NCI-H1092 (cell line): ENCODE results near the gene NPY4R2.
"Not testable (repeated sequence)": the region's sequence is repeated elsewhere in the genome, so short reads cannot be mapped to it uniquely, and the experiment has no call there.

Experiments used
- DNase-seq: peaks from one replicate; lab custom pipeline; 2025; lab: John Stamatoyannopoulos, UW

Gene NPY4R2

DNA sequence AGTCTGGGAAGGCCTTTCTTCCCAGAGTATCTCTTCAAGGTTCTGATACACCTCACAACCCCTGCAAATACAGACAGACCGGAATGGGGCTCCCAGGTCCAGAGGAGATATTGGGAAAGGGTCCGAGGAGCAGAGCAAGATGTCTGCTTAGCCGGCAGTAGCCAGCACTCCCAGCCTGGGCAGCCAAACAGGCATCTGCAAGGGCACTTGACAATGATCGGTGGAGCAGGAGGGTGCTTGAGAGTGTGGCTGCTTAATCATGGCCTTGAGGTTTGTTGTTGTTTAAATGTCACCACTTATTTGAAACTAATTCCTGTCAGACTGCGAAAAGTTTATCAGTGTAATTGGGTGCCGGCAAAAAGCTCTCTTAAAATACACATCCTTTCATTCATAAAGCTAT lies 15.0 kb downstream of the NPY4R2 start:
- not testable (repeated sequence) for DNase-seq

DNA sequence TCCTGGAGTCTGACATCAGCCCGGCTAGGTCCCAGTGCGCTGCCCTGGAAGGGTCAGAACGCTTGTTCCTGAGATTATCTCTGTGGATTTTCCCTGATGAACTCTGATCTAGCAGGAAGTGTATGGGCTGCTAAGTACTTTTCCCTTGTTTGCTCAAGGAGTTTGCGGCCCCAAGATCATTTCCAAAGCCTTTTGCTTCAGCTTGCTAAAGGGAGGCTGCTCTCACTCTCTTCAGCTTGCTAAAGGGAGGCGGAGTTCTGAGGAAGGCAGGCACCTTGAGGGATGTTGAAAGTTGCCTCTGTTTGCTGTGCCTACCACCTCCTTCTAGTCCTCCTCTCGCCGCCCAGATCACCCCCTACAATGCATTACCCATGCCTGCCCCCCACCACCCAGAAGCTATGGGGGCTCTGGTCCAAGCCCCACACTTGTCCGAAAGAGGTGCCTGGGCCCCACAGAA lies 18.3 kb downstream of the NPY4R2 start:
- DNase-seq = not testable (repeated sequence)

DNA sequence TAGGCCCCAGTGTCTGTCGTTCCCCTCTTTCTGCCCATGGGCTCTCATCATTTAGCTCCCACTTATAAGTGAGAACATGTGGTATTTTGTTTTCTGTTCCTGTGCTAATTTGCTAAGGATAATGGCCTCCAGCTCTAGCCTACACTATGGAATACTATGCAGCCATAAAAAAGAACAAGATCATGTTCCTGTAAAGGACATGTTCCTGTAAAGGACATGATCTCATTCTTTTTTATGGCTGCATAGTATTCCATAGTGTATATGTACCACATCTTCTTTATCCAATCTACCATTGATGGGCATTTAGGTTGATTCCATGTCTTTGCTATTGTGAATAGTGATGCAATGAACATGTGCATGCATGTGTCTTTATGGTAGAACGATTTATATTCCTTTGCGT lies 19.2 kb downstream of the NPY4R2 start:
- not testable (repeated sequence) for DNase-seq

DNA sequence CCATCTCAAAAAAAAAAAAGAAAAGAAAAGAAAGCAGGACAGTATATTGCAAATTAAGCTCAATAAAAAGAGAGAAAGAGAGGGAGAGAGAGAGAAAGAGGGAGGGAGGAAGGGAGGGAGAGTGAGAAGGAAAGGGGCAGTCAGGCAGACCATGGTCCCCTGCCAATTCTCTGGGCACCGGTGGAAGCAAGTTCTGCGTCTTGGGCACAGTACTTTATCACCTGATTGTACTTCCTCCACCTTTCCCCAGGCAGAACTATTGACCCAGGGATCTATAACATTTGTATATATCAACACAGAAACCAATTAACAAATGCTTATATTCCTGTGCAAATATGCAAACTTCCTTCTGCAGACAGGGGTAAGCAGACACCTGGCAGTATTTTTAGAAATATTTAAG lies 22.4 kb downstream of the NPY4R2 start:
- DNase-seq = not testable (repeated sequence)

- DNase-seq = not testable (repeated sequence)
These were observed 22.9 kb downstream of the NPY4R2 start for GRCh38 chr10:47941379-47941778.

- not testable (repeated sequence) for DNase-seq
These were observed 24.0 kb downstream of the NPY4R2 start for GRCh38 chr10:47942351-47943019.

- not testable (repeated sequence) for DNase-seq
These were observed 24.9 kb downstream of the NPY4R2 start for GRCh38 chr10:47943328-47943727.

DNA sequence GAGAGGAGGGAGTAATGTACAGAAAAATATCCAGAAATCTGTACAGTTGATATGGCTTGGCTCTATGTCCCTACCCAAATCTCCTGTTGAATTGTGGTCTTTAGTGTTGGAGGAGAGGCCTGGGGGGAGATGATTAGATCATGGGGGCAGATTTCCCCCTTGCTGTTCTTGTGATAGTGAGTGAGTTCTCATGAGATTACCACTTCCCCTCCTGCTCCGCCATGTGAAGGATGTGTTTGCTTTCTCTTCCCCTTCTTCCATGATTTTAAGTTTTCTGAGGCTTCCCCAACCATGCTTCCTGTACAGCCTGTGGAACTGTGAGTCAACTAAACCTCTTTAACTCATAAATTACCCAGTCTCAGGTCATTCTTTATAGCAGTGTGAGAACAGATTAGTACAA lies 29.0 kb downstream of the NPY4R2 start:
- DNase-seq = not testable (repeated sequence)

- DNase-seq = not testable (repeated sequence)
These were observed 38.7 kb downstream of the NPY4R2 start for GRCh38 chr10:47957158-47957557.

GRCh38 chr10:47959677-47960076 lies 41.2 kb downstream of the NPY4R2 start:
- not testable (repeated sequence) for DNase-seq

DNA sequence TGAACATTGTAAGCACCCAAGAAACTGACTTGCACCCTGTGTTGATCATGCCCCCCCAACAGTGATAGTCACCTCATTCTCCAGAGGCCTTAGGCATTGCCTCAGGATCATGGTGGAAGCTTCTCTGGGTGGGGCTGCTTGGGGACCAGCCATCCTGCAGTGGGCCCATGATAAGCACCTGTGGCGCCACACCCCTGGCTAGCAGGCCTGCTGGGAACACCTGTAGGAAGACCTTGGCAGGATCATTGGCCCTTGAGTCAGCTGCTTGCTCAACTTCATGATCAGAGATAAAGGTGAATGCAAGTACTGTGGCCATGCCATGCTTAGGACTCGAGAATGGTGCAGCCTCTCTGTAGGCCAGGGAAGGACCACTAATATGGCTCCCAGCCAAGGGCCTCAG lies 42.2 kb downstream of the NPY4R2 start:
- DNase-seq = not testable (repeated sequence)

DNA sequence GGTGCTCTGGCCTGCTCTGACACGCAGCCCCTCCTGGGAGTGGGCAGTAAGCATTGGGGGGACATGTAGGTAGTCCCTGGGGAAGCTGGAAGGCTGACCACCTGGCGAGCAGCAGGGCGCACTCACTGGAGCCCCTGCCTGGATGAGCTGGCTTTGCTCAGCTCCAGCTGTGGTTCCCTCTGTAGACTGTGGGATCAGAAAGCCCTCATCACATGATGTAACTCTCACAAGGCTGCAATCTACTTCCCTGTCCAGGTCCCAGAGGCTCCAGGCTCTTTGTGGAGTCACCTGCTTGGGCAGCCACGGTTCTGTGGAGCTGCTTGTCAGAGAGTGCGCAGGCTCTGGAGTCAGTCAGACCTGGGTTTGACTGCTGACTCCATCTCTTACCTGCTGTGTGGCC lies 44.3 kb downstream of the NPY4R2 start:
- not testable (repeated sequence) for DNase-seq

DNA sequence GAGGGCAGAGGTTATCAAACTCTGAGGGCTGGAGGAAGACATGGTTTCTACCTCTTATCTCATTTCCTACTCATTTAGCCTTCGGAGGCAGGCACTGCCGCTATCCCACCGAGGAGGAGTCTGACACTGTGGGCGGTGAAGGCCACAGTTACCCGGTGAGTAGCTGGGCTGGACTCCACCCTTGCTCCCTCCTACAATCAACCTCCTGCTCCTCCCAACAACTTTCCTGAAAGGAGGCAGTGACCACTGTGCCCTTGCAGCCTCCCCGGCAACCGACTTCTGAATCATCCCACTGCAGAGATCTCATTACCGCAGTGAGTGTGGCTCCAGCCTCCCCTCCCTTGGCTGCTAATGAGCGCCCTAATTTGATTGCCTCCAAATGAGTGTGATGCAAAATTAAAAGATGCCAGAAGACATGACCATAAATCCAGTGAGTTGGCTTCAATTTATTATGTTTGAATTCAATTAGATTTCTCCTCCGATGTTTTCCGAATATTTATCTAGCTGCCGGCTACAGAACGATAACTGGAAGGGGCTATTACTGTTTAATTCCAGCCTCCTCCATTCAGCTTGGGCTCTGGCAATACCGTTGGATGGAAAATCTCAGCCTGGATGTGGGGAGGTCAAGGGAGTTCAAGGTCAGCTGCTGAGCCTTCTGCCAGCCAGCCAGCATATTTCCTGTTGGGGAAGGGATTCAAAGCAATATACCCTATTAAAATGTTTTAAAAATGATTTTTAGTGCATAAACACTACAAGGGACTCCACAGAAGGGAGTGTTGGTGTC lies 46.0 kb downstream of the NPY4R2 start:
- DNase-seq = not testable (repeated sequence)

DNA sequence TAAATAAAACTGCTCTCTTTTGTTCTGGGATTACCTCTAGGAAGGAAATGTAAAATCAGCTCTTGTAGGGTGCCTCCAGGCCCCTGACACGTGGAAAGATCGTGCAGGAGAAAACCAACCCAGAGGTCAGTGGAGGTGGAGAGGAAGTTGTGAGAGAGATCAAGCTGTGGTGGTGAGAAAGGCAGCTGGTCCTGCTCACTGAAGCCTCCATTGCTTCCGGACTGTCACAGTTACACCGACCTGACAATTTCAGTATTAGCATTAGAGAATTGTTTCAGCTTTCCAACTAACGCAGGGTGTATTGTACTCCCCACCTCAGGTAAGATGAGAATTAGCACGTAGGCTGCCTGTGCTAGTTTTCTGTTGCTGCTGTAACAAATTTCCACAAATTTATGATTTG lies 50.5 kb downstream of the NPY4R2 start:
- DNase-seq = not testable (repeated sequence)

DNA sequence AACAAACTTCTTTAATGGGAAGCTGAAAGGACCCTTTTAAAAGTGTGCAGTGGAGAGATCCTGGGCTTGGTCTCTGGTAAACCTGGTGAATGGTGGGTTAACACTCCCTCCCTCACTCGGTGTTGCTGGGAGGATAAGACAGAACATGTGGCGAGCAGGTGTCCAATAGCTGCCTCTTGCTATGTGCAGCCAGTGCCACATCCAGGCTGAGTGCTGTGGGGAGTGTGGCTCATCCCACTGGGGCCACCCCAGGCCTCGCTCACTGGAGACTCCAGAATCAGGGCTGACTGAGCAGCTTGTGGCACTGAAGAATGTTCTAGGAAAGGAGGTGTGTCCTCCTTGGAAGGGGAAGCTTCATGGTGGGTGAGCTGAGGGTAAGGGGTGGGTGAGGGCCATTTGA lies 51.6 kb downstream of the NPY4R2 start:
- DNase-seq = not testable (repeated sequence)

GRCh38 chr10:47971598-47971997 lies 53.1 kb downstream of the NPY4R2 start:
- DNase-seq = not testable (repeated sequence)

DNA sequence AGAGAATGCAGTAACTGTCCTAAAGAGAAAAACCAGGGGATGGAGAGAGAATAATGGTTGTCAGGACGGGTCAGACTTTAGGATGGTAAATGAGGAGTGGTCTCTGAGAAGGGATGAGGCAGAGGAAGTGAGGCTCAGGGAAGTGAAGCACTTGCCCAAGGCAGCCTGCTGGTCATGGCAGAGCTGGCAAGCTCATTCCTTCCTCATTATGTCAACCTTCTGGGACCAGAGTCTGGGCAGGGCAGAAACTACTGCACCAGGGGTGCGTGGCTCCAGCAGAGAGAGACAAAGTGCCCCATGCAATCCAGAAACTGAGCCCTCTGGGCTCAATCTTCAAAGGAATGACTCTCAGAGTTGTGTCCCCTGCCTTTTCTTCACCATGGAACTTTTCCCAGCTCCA lies 53.6 kb downstream of the NPY4R2 start:
- not testable (repeated sequence) for DNase-seq
